Adrenal gland (tissue), 5 donors: ENCODE data around the gene PLXNC1.

Experiments used
- CTCF ChIP-seq, 6 experiments: fragments of 450-650 bp in 4 of 6; fragments of 200-600 bp in 2 of 6; sonication (generic) in 1 of 6; IDR thresholded peaks; 1 replicate in 5 of 6; 2 replicates in 1 of 6; pipeline versions ENCODE4 v1.5.1 to v1.8.0; 2016 to 2021; ENCODE audit warnings: antibody characterized with exemption in 6 of 6, mild to moderate bottlenecking in 2 of 6, moderate library complexity in 1 of 6
- POLR2A ChIP-seq, 2 donors: fragments of 450-650 bp; IDR thresholded peaks; one replicate each; pipeline ENCODE4 v1.6.1; 2017; ENCODE audit warnings: antibody characterized with exemption in 2 of 2, mild to moderate bottlenecking in 2 of 2, moderate library complexity in 1 of 2
- donor health status: DM: no; HTN: no; CAD: no.

- TF ChIP-seq CTCF (IDR thresholded peaks at IDR 0.05): no peak
- no peak for TF ChIP-seq POLR2A (IDR thresholded peaks at IDR 0.05)
Observed at GRCh38 chr12:94172973-94173372, 24.6 kb downstream of the PLXNC1 start.
